ENCODE measurements around the gene CIDEC.

DNA sequence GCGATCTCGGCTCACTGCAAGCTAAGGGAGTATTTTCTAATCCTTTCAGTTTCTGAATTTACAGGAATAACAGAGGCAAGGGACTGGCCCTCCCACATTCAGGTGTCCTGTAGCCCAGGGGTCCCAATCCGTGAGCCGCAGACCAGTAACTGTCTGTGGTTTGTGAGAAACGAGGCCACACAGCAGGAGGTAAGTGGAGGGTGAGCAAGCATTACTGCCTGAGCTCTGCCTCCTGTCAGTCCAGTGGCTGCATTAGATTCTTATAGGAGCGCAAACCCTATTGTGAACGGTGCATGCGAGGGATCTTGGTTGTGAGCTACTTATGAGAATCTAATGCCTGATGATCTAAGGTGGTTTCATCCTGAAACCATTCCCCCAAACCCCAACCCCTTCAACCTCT is 31.8 kb upstream of the CIDEC start:
- TF ChIP-seq, protein P1, sequence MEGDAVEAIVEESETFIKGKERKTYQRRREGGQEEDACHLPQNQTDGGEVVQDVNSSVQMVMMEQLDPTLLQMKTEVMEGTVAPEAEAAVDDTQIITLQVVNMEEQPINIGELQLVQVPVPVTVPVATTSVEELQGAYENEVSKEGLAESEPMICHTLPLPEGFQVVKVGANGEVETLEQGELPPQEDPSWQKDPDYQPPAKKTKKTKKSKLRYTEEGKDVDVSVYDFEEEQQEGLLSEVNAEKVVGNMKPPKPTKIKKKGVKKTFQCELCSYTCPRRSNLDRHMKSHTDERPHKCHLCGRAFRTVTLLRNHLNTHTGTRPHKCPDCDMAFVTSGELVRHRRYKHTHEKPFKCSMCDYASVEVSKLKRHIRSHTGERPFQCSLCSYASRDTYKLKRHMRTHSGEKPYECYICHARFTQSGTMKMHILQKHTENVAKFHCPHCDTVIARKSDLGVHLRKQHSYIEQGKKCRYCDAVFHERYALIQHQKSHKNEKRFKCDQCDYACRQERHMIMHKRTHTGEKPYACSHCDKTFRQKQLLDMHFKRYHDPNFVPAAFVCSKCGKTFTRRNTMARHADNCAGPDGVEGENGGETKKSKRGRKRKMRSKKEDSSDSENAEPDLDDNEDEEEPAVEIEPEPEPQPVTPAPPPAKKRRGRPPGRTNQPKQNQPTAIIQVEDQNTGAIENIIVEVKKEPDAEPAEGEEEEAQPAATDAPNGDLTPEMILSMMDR (IDR thresholded peaks at IDR 0.05) = no peak
- TF ChIP-seq POLR2A (IDR thresholded peaks at IDR 0.05) (no peak), POLR2AphosphoS5 (IDR thresholded peaks at IDR 0.05) (no peak)
